CD4-positive, alpha-beta T cell (primary cell): ENCODE data around the gene TTLL9. TPM values are rescaled to one million over a fixed set of nuclear protein-coding genes. Genes with fewer than 3 reads are reported as not detected.

Source experiments
- ATAC-seq: fragments of 200-7000 bp; cut with Tn5 transposase; one replicate; pipeline ENCODE4 v1.10.0; 2022; ENCODE audit warnings: mild to moderate bottlenecking; ENCODE audit not compliant: poor library complexity
- CTCF ChIA-PET: fragments of 350-600 bp; sonication (Branson Sonifier 250); formaldehyde crosslinking; loops from one replicate; lab custom pipeline; 2021; ENCODE audit warnings: antibody characterized with exemption, inconsistent platforms; lab: Charles Lee
- POLR2A ChIA-PET: fragments of 350-600 bp; sonication (Branson Sonifier 250); formaldehyde crosslinking; loops from one replicate; lab custom pipeline; 2021; ENCODE audit warnings: antibody characterized with exemption, inconsistent platforms; lab: Charles Lee
- DNase-seq, 14 experiments: peaks; one replicate each; pipeline ENCODE4 v3.0.0-alpha.2; 2013 to 2020; ENCODE audit warnings: mixed read lengths in 2 of 14
- H3K27ac ChIP-seq, 2 donors: one replicate each; pipeline versions ENCODE4 v1.5.1 to v1.7.0; 2013; ENCODE audit warnings: low read length in 2 of 2, low read depth in 1 of 2, mild to moderate bottlenecking in 1 of 2
- H3K27me3 ChIP-seq, 2 experiments: 1 replicate in 1 of 2; 2 replicates in 1 of 2; pipeline versions ENCODE4 v1.6.1 to v1.7.0; 2013; ENCODE audit warnings: low read length in 2 of 2, control low read depth in 1 of 2, mild to moderate bottlenecking in 1 of 2, moderate library complexity in 1 of 2; ENCODE audit not compliant: insufficient read depth in 2 of 2, control insufficient read depth in 1 of 2
- H3K36me3 ChIP-seq: one replicate; pipeline ENCODE4 v1.6.1; 2013; ENCODE audit warnings: low read length, control low read depth; ENCODE audit not compliant: insufficient read depth
- H3K4me1 ChIP-seq: one replicate; pipeline ENCODE4 v1.6.1; 2013; ENCODE audit warnings: low read length, control low read depth; ENCODE audit not compliant: insufficient read depth
- H3K4me3 ChIP-seq: one replicate; pipeline ENCODE4 v1.5.1; 2013; ENCODE audit warnings: mild to moderate bottlenecking, low read length, moderate library complexity
- H3K9me3 ChIP-seq, 2 experiments: 1 replicate in 1 of 2; 2 replicates in 1 of 2; pipeline versions ENCODE4 v1.6.1 to v1.7.0; 2013; ENCODE audit warnings: low read length in 2 of 2, mild to moderate bottlenecking in 2 of 2, control low read depth in 1 of 2, moderate library complexity in 1 of 2; ENCODE audit not compliant: control insufficient read depth in 1 of 2, insufficient read depth in 1 of 2
- H3K27ac Mint-ChIP-seq: one replicate; pipeline ENCODE4 v1.8.0; 2020; ENCODE audit warnings: mixed read lengths
- H3K27me3 Mint-ChIP-seq: one replicate; pipeline ENCODE4 v1.8.0; 2021; ENCODE audit warnings: mixed read lengths
- H3K36me3 Mint-ChIP-seq: one replicate; pipeline ENCODE4 v1.8.0; 2021; ENCODE audit warnings: low read depth, mixed read lengths
- H3K4me1 Mint-ChIP-seq: one replicate; pipeline ENCODE4 v1.8.0; 2021; ENCODE audit warnings: low read depth, mixed read lengths
- H3K4me3 Mint-ChIP-seq: one replicate; pipeline ENCODE4 v1.8.0; 2020; ENCODE audit warnings: mild to moderate bottlenecking, mixed read lengths
- H3K9me3 Mint-ChIP-seq: one replicate; pipeline ENCODE4 v1.8.0; 2020; ENCODE audit warnings: mixed read lengths
- intact Hi-C, 2 experiments: fragments of 100-400 bp; cut with DNase I in 1 of 2; cut with micrococcal nuclease in 1 of 2; formaldehyde crosslinking; loops; one replicate each; pipeline versions ENCODE4 v1.15.1 to v1.9.0; 2023 to 2025; cut with DNase I, micrococcal nuclease
- total RNA-seq, 174 experiments: library from RNA in 2 of 174; stranded (reverse) in 2 of 174; gene quantifications; one replicate each; pipeline ENCODE4 v1.2.3 and lab custom pipeline; 2021 to 2026
- TF ChIP-seq, protein P1 (sequence below): fragments of 200-600 bp; IDR thresholded peaks from one replicate; pipeline ENCODE4 v1.8.0; 2022; ENCODE audit warnings: antibody characterized with exemption, mild to moderate bottlenecking

Gene TTLL9
- total RNA-seq, 2 experiments from 2014 or later = not detected

DNA sequence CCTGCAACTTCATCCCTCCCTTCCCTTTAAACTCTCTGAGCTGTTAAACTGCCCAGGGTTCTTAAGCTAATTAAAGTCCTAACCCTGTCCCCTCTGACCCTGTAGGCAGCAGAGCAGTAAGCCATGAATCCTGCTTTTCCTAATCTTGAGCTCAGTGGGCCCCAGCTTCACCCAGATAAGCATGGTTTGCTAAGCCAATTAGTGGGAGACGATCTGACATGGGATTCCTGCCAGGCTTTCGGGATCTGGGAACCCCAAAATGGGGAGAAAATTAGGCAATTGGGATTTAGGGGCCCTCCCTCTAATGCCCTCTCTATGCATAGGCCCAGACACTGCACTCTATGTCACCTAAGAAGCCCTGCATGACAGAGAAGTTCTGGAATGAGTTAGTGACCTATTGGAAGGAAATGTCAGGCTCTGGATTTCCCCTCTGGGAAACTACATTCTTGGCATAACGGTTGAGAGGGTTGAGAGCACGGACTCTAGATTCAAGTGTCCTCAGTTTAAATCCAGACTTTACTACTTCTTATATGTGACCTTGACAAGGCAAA, 102.1 kb downstream of the TTLL9 start:
- Histone ChIP-seq H3K4me1 (peaks cover 10% of the 10 kb centered on the region), H3K27me3 (peaks cover 24 to 39% of the 10 kb centered on the region in 2 experiments), H3K27ac (no peak overlapping the region), H3K9me3 (peaks cover 0 to 6% of the 10 kb centered on the region in 2 experiments), H3K4me3 (no peak overlapping the region), H3K36me3 (no peaks in the 10 kb centered on the region)
- H3K27me3 Mint-ChIP-seq = peaks cover 80% of the 10 kb centered on the region
- H3K27ac Mint-ChIP-seq = no peak overlapping the region
- DNase-seq (no peak), ATAC-seq (no peak)
- H3K4me3 Mint-ChIP-seq = no peak overlapping the region
- POLR2A ChIA-PET = no interaction called here
- TF ChIP-seq, protein P1, sequence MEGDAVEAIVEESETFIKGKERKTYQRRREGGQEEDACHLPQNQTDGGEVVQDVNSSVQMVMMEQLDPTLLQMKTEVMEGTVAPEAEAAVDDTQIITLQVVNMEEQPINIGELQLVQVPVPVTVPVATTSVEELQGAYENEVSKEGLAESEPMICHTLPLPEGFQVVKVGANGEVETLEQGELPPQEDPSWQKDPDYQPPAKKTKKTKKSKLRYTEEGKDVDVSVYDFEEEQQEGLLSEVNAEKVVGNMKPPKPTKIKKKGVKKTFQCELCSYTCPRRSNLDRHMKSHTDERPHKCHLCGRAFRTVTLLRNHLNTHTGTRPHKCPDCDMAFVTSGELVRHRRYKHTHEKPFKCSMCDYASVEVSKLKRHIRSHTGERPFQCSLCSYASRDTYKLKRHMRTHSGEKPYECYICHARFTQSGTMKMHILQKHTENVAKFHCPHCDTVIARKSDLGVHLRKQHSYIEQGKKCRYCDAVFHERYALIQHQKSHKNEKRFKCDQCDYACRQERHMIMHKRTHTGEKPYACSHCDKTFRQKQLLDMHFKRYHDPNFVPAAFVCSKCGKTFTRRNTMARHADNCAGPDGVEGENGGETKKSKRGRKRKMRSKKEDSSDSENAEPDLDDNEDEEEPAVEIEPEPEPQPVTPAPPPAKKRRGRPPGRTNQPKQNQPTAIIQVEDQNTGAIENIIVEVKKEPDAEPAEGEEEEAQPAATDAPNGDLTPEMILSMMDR = no peak
- CTCF ChIA-PET = no interaction called here
- no peaks in the 10 kb centered on the region for H3K36me3 Mint-ChIP-seq
- peaks cover 4% of the 10 kb centered on the region for H3K4me1 Mint-ChIP-seq
- intact Hi-C loops = no loop called here
- no peaks in the 10 kb centered on the region for H3K9me3 Mint-ChIP-seq

DNA sequence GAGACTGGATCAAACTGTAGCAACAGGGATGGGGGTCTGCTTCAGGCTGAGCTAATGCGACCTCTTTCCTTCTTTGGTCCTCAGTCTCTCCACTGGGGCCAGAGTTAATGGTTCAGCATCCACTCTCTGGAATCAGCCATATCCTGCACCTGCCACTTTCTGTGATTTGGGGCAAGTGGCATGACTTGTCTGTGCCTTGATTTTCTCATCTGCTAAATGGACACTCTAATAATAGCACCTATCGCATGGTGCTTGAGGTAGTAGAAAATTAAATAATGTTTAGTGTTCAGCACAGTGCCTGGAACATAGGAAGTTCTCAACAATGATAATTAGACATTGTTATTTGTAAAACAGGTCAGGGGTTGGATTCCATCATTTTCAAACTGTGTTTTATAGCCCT, 103.9 kb downstream of the TTLL9 start:
- CTCF ChIA-PET = no interaction called here
- H3K36me3 ChIP-seq = no peaks in the 10 kb centered on the region
- Mint-ChIP-seq H3K4me1 (no peaks in the 10 kb centered on the region), H3K4me3 (no peak overlapping the region), H3K27me3 (peaks cover 72% of the 10 kb centered on the region), H3K27ac (no peak overlapping the region), H3K9me3 (no peaks in the 10 kb centered on the region), H3K36me3 (no peaks in the 10 kb centered on the region)
- H3K27me3 ChIP-seq = peaks cover 19 to 32% of the 10 kb centered on the region in 2 experiments
- POLR2A ChIA-PET = no interaction called here
- no peak overlapping the region for H3K4me3 ChIP-seq
- TF ChIP-seq, protein P1 = no peak
- intact Hi-C loops = no loop called here
- DNase-seq (no peak), ATAC-seq (no peak)
- H3K9me3 ChIP-seq = no peaks in the 10 kb centered on the region
- no peaks in the 10 kb centered on the region for H3K4me1 ChIP-seq
- no peak overlapping the region for H3K27ac ChIP-seq

DNA sequence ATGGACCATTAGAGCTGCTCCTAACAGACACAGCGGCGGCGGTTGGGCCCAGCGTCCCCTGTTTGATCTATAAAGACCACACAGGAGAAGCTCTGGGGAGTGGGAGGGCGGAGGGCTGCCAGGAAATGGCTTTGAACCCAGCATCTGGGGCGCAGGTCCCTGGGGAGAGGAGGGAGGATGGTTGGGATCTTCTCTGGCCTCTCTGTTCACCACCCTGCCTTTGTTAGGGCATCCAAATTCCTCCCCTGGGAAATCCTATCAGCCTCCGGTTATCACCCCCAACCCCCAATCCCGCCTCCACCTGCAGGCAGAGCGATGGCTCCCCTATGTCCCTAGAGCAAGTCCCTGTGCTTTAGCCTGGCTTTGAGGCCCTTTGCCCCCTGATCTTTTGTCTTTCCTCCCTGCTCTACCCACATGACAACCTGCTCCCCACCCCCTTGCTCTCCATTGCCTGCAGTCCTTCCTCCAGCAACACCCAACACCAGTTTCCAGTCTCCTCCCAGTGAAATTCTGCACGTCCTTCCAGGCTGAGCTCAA, 104.6 kb downstream of the TTLL9 start:
- intact Hi-C loops = no loop called here
- H3K27me3 Mint-ChIP-seq = peaks cover 72% of the 10 kb centered on the region
- no peak for ATAC-seq
- H3K4me1 Mint-ChIP-seq = no peaks in the 10 kb centered on the region
- no peak for DNase-seq
- Histone ChIP-seq H3K27me3 (peaks cover 18 to 24% of the 10 kb centered on the region in 2 experiments), H3K4me3 (no peak overlapping the region), H3K9me3 (no peaks in the 10 kb centered on the region), H3K36me3 (no peaks in the 10 kb centered on the region), H3K27ac (no peak overlapping the region), H3K4me1 (no peaks in the 10 kb centered on the region)
- ChIA-PET CTCF (no interaction called here), POLR2A (no interaction called here)
- TF ChIP-seq, protein P1 = no peak
- H3K9me3 Mint-ChIP-seq = no peaks in the 10 kb centered on the region
- H3K27ac Mint-ChIP-seq = no peak overlapping the region
- no peak overlapping the region for H3K4me3 Mint-ChIP-seq
- no peaks in the 10 kb centered on the region for H3K36me3 Mint-ChIP-seq
